Liver (tissue), 9 donors: ENCODE measurements around the gene HAUS7. TPM values are rescaled to one million over a fixed set of nuclear protein-coding genes. Genes with fewer than 3 reads are reported as not detected.

Source experiments
- DNase-seq: peaks from one replicate; pipeline ENCODE4 v3.0.0-alpha.2; 2017; ENCODE audit warnings: low spot score
- H3K27ac ChIP-seq, 2 donors: one replicate each; pipeline ENCODE4 v1.7.0; 2013; ENCODE audit warnings: inconsistent platforms in 2 of 2, low read length in 2 of 2, control low read depth in 1 of 2, low read depth in 1 of 2, mild to moderate bottlenecking in 1 of 2
- H3K27me3 ChIP-seq, 4 donors: one replicate each; pipeline versions ENCODE4 v1.6.1 to v1.7.0; 2013; ENCODE audit warnings: low read length in 3 of 4, inconsistent platforms in 1 of 4, mild to moderate bottlenecking in 1 of 4, moderate library complexity in 1 of 4; ENCODE audit not compliant: control insufficient read depth in 4 of 4, insufficient read depth in 4 of 4
- H3K36me3 ChIP-seq, 4 donors: one replicate each; pipeline versions ENCODE4 v1.6.1 to v1.7.0; 2013; ENCODE audit warnings: low read length in 3 of 4, mild to moderate bottlenecking in 3 of 4, low read depth in 1 of 4, moderate library complexity in 1 of 4; ENCODE audit not compliant: control insufficient read depth in 4 of 4, insufficient read depth in 3 of 4
- H3K4me1 ChIP-seq, 4 donors: one replicate each; pipeline versions ENCODE4 v1.6.1 to v1.7.0; 2013; ENCODE audit warnings: low read length in 3 of 4, mild to moderate bottlenecking in 3 of 4, moderate library complexity in 1 of 4; ENCODE audit not compliant: control insufficient read depth in 4 of 4, insufficient read depth in 4 of 4
- H3K4me3 ChIP-seq, 3 donors: one replicate each; pipeline versions ENCODE4 v1.6.1 to v1.7.0; 2013; ENCODE audit warnings: low read length in 3 of 3, control low read depth in 1 of 3, low read depth in 1 of 3, mild to moderate bottlenecking in 1 of 3
- H3K9ac ChIP-seq, 2 donors: one replicate each; pipeline ENCODE4 v1.7.0; 2013; ENCODE audit warnings: low read length in 2 of 2, mild to moderate bottlenecking in 2 of 2, moderate library complexity in 2 of 2, control low read depth in 1 of 2, low read depth in 1 of 2
- H3K9me3 ChIP-seq, 4 donors: one replicate each; pipeline versions ENCODE4 v1.6.1 to v1.7.0; 2013; ENCODE audit warnings: low read length in 3 of 4; ENCODE audit not compliant: control insufficient read depth in 4 of 4
- ATF3 ChIP-seq: IDR thresholded peaks from 2 replicates; pipeline ENCODE4 v1.6.1; 2016; ENCODE audit warnings: antibody characterized with exemption
- EGR1 ChIP-seq, 2 donors: IDR thresholded peaks; 2 replicates each; pipeline ENCODE4 v1.6.1; 2016 to 2018; ENCODE audit warnings: antibody characterized with exemption in 2 of 2, low read depth in 2 of 2
- FOXA1 ChIP-seq: IDR thresholded peaks from 2 replicates; pipeline ENCODE4 v1.6.1; 2016; ENCODE audit warnings: antibody characterized with exemption
- FOXA2 ChIP-seq: IDR thresholded peaks from 2 replicates; pipeline ENCODE4 v1.6.1; 2016; ENCODE audit warnings: antibody characterized with exemption
- GABPA ChIP-seq, 2 donors: IDR thresholded peaks in 1 of 2; conservative IDR thresholded peaks in 1 of 2; 2 replicates each; pipeline ENCODE4 v1.6.1; 2016; ENCODE audit warnings: antibody characterized with exemption in 2 of 2, mild to moderate bottlenecking in 1 of 2, moderate library complexity in 1 of 2
- HNF4A ChIP-seq, 2 donors: conservative IDR thresholded peaks; 2 replicates each; pipeline ENCODE4 v1.6.1; 2016; ENCODE audit warnings: antibody characterized with exemption in 2 of 2, mild to moderate bottlenecking in 2 of 2
- JUND ChIP-seq, 2 donors: IDR thresholded peaks; 2 replicates each; pipeline ENCODE4 v1.6.1; 2016; ENCODE audit warnings: antibody characterized with exemption in 2 of 2
- MAX ChIP-seq: IDR thresholded peaks from 2 replicates; pipeline ENCODE4 v1.6.1; 2016; ENCODE audit warnings: antibody characterized with exemption
- NR2F2 ChIP-seq: IDR thresholded peaks from 2 replicates; pipeline ENCODE4 v1.6.1; 2016; ENCODE audit warnings: antibody characterized with exemption
- RAD21 ChIP-seq, 2 donors: IDR thresholded peaks; 2 replicates each; pipeline ENCODE4 v1.6.1; 2016; ENCODE audit warnings: antibody characterized with exemption in 2 of 2, mild to moderate bottlenecking in 2 of 2
- REST ChIP-seq: IDR thresholded peaks from 2 replicates; pipeline ENCODE4 v1.6.1; 2016; ENCODE audit warnings: antibody characterized with exemption, mild to moderate bottlenecking
- SP1 ChIP-seq: IDR thresholded peaks from 2 replicates; pipeline ENCODE4 v1.6.1; 2018; ENCODE audit warnings: antibody characterized with exemption, mild to moderate bottlenecking
- YY1 ChIP-seq: IDR thresholded peaks from 2 replicates; pipeline ENCODE4 v1.6.1; 2016; ENCODE audit warnings: antibody characterized with exemption, mild to moderate bottlenecking
- WGBS: extraction: QIAGEN DNeasy Blood & Tissue Kit; methylation state at CpG from one replicate; pipeline ENCODE4 v1.1.7; 2013; 5-methylcytosine and 5-hydroxymethylcytosine counted together
- polyA plus RNA-seq, 2 donors: library from polyadenylated mRNA; stranded (reverse) in 1 of 2; unstranded in 1 of 2; fragments of 200-250 nt in 1 of 2; fragments of >200 nt in 1 of 2; fragmentation: Nextera tagmentation in 1 of 2; extraction: Ambion mirVana in 1 of 2; gene quantifications; one replicate each; pipeline versions ENCODE4 v1.2.1 to v1.2.3, GENCODE V29; 2013 to 2015
- total RNA-seq, 2 donors: library from RNA; depleted of rRNA; stranded (reverse); fragments of >200 nt; gene quantifications; one replicate each; pipeline ENCODE4 v1.2.3, GENCODE V29; 2014
- TF ChIP-seq, protein P1 (sequence below): fragments of 150-350 bp; IDR thresholded peaks from 2 replicates; pipeline ENCODE4 v1.5.1; 2017; ENCODE audit warnings: improper control_type of control experiment, low read depth, low read length; ENCODE audit not compliant: missing input control
- donor health status: healthy.
- donor health status: healthy.
- donor health status: healthy.
- donor health status: healthy.
- donor health status: healthy.

HAUS7 gene
- total and polyA plus RNA-seq, 4 donors, result 7.0 to 8.9 (median 7.8) TPM

DNA sequence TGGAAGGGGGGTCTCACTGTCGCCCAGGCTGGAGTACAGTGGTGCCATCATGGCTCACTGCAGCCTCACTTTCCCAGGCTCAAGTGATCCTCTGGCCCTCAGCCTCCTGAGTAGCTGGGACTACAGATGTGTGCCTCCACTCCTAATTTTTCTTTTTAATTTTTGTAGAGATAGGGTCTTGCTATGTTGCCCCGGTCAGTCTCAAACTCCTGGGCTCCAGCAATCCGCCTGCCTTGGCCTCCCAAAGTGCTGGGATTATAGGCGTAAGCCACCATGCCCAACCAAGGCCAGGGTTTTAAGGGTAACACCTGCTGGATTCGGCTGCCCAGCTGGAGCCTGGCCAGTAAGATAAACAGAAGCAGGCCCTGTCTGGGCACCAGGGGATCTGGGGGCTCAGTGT is 27.9 kb downstream of the HAUS7 start:
- Histone ChIP-seq H3K4me1 (no peaks in the 10 kb centered on the region), H3K36me3 (peaks cover 0 to 1% (median 0%) of the 10 kb centered on the region in 4 donors), H3K27ac (no peak overlapping the region), H3K9me3 (no peaks in the 10 kb centered on the region), H3K27me3 (no peaks in the 10 kb centered on the region), H3K9ac (no peak overlapping the region), H3K4me3 (no peak overlapping the region)
- 88% methylated on average over 5 of the region's 5 CpGs for WGBS
- TF ChIP-seq ATF3 (no peak), HNF4A (conservative IDR thresholded peaks at IDR 0.05) (no peak)
- DNase-seq, result no peak

DNA sequence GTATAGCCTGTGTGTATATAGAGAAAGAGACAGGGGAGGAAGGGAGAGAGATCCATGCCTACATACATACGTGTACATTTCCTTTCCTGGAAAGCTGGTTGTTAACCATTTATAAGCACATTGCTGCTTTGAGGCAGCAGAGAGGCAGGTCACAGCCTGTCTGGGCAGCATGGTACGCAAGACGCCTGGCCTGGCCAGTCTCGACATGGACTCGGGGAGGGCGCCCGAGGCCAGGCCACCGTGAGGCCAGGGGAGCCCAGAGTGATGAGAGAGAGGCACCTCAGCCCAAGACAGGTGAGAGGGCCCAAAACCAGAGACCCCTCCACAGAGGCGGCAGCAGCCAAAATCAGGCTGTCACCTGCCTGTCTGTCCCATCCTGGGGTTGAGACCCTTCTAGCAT is 28.4 kb downstream of the HAUS7 start:
- H3K36me3 ChIP-seq, result no peaks in the 10 kb centered on the region
- no peak overlapping the region for H3K27ac ChIP-seq
- no peaks in the 10 kb centered on the region for H3K4me1 ChIP-seq
- DNase-seq, result no peak
- H3K9me3 ChIP-seq, result no peaks in the 10 kb centered on the region
- H3K27me3 ChIP-seq, result no peaks in the 10 kb centered on the region
- H3K9ac ChIP-seq, result no peak overlapping the region
- WGBS, result 82% methylated on average over 9 of the region's 9 CpGs
- no peak for TF ChIP-seq NR2F2
- no peak for TF ChIP-seq RAD21 (IDR thresholded peaks at IDR 0.05)
- no peak for TF ChIP-seq ATF3
- TF ChIP-seq, protein P1, sequence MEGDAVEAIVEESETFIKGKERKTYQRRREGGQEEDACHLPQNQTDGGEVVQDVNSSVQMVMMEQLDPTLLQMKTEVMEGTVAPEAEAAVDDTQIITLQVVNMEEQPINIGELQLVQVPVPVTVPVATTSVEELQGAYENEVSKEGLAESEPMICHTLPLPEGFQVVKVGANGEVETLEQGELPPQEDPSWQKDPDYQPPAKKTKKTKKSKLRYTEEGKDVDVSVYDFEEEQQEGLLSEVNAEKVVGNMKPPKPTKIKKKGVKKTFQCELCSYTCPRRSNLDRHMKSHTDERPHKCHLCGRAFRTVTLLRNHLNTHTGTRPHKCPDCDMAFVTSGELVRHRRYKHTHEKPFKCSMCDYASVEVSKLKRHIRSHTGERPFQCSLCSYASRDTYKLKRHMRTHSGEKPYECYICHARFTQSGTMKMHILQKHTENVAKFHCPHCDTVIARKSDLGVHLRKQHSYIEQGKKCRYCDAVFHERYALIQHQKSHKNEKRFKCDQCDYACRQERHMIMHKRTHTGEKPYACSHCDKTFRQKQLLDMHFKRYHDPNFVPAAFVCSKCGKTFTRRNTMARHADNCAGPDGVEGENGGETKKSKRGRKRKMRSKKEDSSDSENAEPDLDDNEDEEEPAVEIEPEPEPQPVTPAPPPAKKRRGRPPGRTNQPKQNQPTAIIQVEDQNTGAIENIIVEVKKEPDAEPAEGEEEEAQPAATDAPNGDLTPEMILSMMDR, result no peak
- no peak for TF ChIP-seq EGR1 (IDR thresholded peaks at IDR 0.05; ENCODE audit: low read depth in 2 of 2)
- no peak for TF ChIP-seq GABPA (IDR thresholded peaks at IDR 0.05 in 1 of 2, conservative IDR thresholded peaks at IDR 0.05 in 1 of 2)
- no peak for TF ChIP-seq FOXA1
- no peak for TF ChIP-seq REST
- no peak for TF ChIP-seq JUND (IDR thresholded peaks at IDR 0.05)
- no peak for TF ChIP-seq YY1
- no peak for TF ChIP-seq FOXA2
- no peak for TF ChIP-seq HNF4A (conservative IDR thresholded peaks at IDR 0.05)
- TF ChIP-seq SP1, result no peak
- TF ChIP-seq MAX, result no peak
- H3K4me3 ChIP-seq, result no peak overlapping the region
